Activated naive CD8-positive, alpha-beta T cell treated with anti-CD3 and anti-CD28 coated beads, Interleukin-2, amount 10 ng/mL, durations not matched to agents 7 days and 5 days (primary cell): Measurements from ENCODE around the gene HOXA13. TPM values are rescaled to one million over a fixed set of nuclear protein-coding genes. Genes with fewer than 3 reads are reported as not detected.

Experiments
- ATAC-seq: fragments of 150-1000 bp; cut with Tn5 transposase; one replicate; pipeline ENCODE4 v1.10.0; 2021; ENCODE audit warnings: low read depth, moderate library complexity
- POLR2A ChIA-PET: fragments of 350-600 bp; sonication (Branson Sonifier 250); formaldehyde crosslinking; loops from one replicate; lab custom pipeline; 2021; ENCODE audit warnings: antibody characterized with exemption; lab: Charles Lee
- DNase-seq: peaks from one replicate; pipeline ENCODE4 v3.0.0; 2021
- H3K27ac Mint-ChIP-seq: one replicate; pipeline ENCODE4 v1.8.0; 2022; ENCODE audit warnings: mild to moderate bottlenecking, mixed read lengths
- H3K27me3 Mint-ChIP-seq: one replicate; pipeline ENCODE4 v1.8.0; 2022; ENCODE audit warnings: mild to moderate bottlenecking, moderate library complexity, mixed read lengths
- H3K36me3 Mint-ChIP-seq: one replicate; pipeline ENCODE4 v1.8.0; 2021; ENCODE audit warnings: mild to moderate bottlenecking, mixed read lengths
- H3K4me1 Mint-ChIP-seq: one replicate; pipeline ENCODE4 v1.8.0; 2021; ENCODE audit warnings: mixed read lengths
- H3K4me3 Mint-ChIP-seq: one replicate; pipeline ENCODE4 v1.8.0; 2022; ENCODE audit warnings: mild to moderate bottlenecking, moderate library complexity, mixed read lengths
- H3K9me3 Mint-ChIP-seq: one replicate; pipeline ENCODE4 v1.8.0; 2021; ENCODE audit warnings: mixed read lengths
- total RNA-seq, 2 experiments: library from RNA; stranded (reverse); gene quantifications; one replicate each; pipeline ENCODE4 v1.2.3, GENCODE V29; 2021

The HOXA13 gene
- total RNA-seq, 2 experiments from 2014 or later = not detected

- H3K36me3 Mint-ChIP-seq = peaks cover 2% of the 10 kb centered on the region
- H3K27me3 Mint-ChIP-seq = peaks cover 93% of the 10 kb centered on the region
- H3K27ac Mint-ChIP-seq = peak overlapping the region; percentile 54
- peak; percentile 58 for DNase-seq
- peak overlapping the region; percentile 73 for H3K4me3 Mint-ChIP-seq
- no peaks in the 10 kb centered on the region for H3K9me3 Mint-ChIP-seq
- POLR2A ChIA-PET = no interaction called here
- H3K4me1 Mint-ChIP-seq = peaks cover 32% of the 10 kb centered on the region
- peak; percentile 59 for ATAC-seq
Observed at GRCh38 chr7:27188386-27189294, 11.3 kb downstream of the HOXA13 start.

GRCh38 chr7:27187475-27188385 lies 12.2 kb downstream of the HOXA13 start:
- ATAC-seq (no peak), DNase-seq (peak; percentile 35)
- H3K4me1 Mint-ChIP-seq = peaks cover 30% of the 10 kb centered on the region
- peaks cover 2% of the 10 kb centered on the region for H3K36me3 Mint-ChIP-seq
- POLR2A ChIA-PET = interaction anchor here (0.8 kb wide), 1 partner anchor 14 kb away, joined by 3 read pairs; no protein-coding TSS in a partner anchor
- H3K9me3 Mint-ChIP-seq = no peaks in the 10 kb centered on the region
- peak overlapping the region; percentile 73 for H3K4me3 Mint-ChIP-seq
- H3K27me3 Mint-ChIP-seq = peaks cover 95% of the 10 kb centered on the region
- no peak overlapping the region for H3K27ac Mint-ChIP-seq

GRCh38 chr7:27186668-27187474 lies 13.0 kb downstream of the HOXA13 start:
- Mint-ChIP-seq H3K9me3 (no peaks in the 10 kb centered on the region), H3K27me3 (peaks cover 93% of the 10 kb centered on the region), H3K27ac (no peak overlapping the region), H3K36me3 (peaks cover 2% of the 10 kb centered on the region), H3K4me3 (no peak overlapping the region), H3K4me1 (peaks cover 30% of the 10 kb centered on the region)
- peak; percentile 8 for DNase-seq
- POLR2A ChIA-PET = interaction anchor here (0.8 kb wide), 1 partner anchor 13 kb away, joined by 3 read pairs; no protein-coding TSS in a partner anchor
- no peak for ATAC-seq

- Mint-ChIP-seq H3K9me3 (no peaks in the 10 kb centered on the region), H3K36me3 (peaks cover 2% of the 10 kb centered on the region), H3K27me3 (peaks cover 92% of the 10 kb centered on the region), H3K4me1 (peaks cover 30% of the 10 kb centered on the region), H3K27ac (peak overlapping the region; percentile 27), H3K4me3 (peak overlapping the region; percentile 68)
- DNase-seq = peak; percentile 42
- ATAC-seq = no peak
- POLR2A ChIA-PET = interaction anchor here (0.9 kb wide), 1 partner anchor 31 kb away, joined by 4 read pairs; no protein-coding TSS in a partner anchor
Observed at GRCh38 chr7:27185854-27186667, 13.8 kb downstream of the HOXA13 start.

- no peaks in the 10 kb centered on the region for H3K9me3 Mint-ChIP-seq
- H3K27ac Mint-ChIP-seq = peak within 1 kb of the TSS; percentile 27
- H3K27me3 Mint-ChIP-seq = peaks cover 88% of the 10 kb centered on the region
- ATAC-seq (no peak), DNase-seq (peak; percentile 43)
- H3K4me3 Mint-ChIP-seq = peak within 1 kb of the TSS; percentile 68
- POLR2A ChIA-PET = interaction anchor here (0.9 kb wide), 1 partner anchor 30 kb away, joined by 4 read pairs; no protein-coding TSS in a partner anchor
- peaks cover 30% of the 10 kb centered on the region for H3K4me1 Mint-ChIP-seq
- peaks cover 2% of the 10 kb centered on the region for H3K36me3 Mint-ChIP-seq
Observed at GRCh38 chr7:27185013-27185853, 14.7 kb downstream of the HOXA13 start, which contains the start of gene HOXA11. Gene HOXA11 (minus strand): TSS chr7:27185232. CDS start chr7:27185144, 88 bp downstream.

GRCh38 chr7:27184337-27185012 lies 15.4 kb downstream of the HOXA13 start:
- peaks cover 85% of the 10 kb centered on the region for H3K27me3 Mint-ChIP-seq
- POLR2A ChIA-PET = no interaction called here
- DNase-seq (peak; percentile 59), ATAC-seq (no peak)
- peak overlapping the region; percentile 68 for H3K4me3 Mint-ChIP-seq
- H3K4me1 Mint-ChIP-seq = peaks cover 31% of the 10 kb centered on the region
- H3K9me3 Mint-ChIP-seq = no peaks in the 10 kb centered on the region
- peaks cover 1% of the 10 kb centered on the region for H3K36me3 Mint-ChIP-seq
- peak overlapping the region; percentile 22 for H3K27ac Mint-ChIP-seq

- Mint-ChIP-seq H3K36me3 (peaks cover 1% of the 10 kb centered on the region), H3K9me3 (no peaks in the 10 kb centered on the region), H3K4me1 (peaks cover 32% of the 10 kb centered on the region), H3K27ac (no peak overlapping the region), H3K4me3 (peak overlapping the region; percentile 40), H3K27me3 (peaks cover 85% of the 10 kb centered on the region)
- ATAC-seq (no peak), DNase-seq (peak; percentile 27)
- POLR2A ChIA-PET = interaction anchor here (0.6 kb wide), 1 partner anchor 29 kb away, joined by 5 read pairs; no protein-coding TSS in a partner anchor
Observed at GRCh38 chr7:27183682-27184336, 16.1 kb downstream of the HOXA13 start.

GRCh38 chr7:27182861-27183681 lies 16.8 kb downstream of the HOXA13 start:
- DNase-seq (peak; percentile 34), ATAC-seq (no peak)
- Mint-ChIP-seq H3K27ac (no peak overlapping the region), H3K36me3 (peaks cover 1% of the 10 kb centered on the region), H3K4me3 (no peak overlapping the region), H3K9me3 (no peaks in the 10 kb centered on the region), H3K27me3 (peaks cover 85% of the 10 kb centered on the region), H3K4me1 (peaks cover 25% of the 10 kb centered on the region)
- POLR2A ChIA-PET = interaction anchor here (0.6 kb wide), 1 partner anchor 28 kb away, joined by 5 read pairs; no protein-coding TSS in a partner anchor

GRCh38 chr7:27182285-27182841 lies 17.5 kb downstream of the HOXA13 start:
- H3K9me3 Mint-ChIP-seq = no peaks in the 10 kb centered on the region
- peaks cover 21% of the 10 kb centered on the region for H3K4me1 Mint-ChIP-seq
- H3K27ac Mint-ChIP-seq = no peak overlapping the region
- ATAC-seq = no peak
- peaks cover 1% of the 10 kb centered on the region for H3K36me3 Mint-ChIP-seq
- DNase-seq = no peak
- peaks cover 85% of the 10 kb centered on the region for H3K27me3 Mint-ChIP-seq
- H3K4me3 Mint-ChIP-seq = no peak overlapping the region
- POLR2A ChIA-PET = no interaction called here
